Parathyroid adenoma (tissue), 2 donors: ENCODE results near the gene NAPA.
"Not testable (repeated sequence)": the region's sequence is repeated elsewhere in the genome, so short reads cannot be mapped to it uniquely, and the experiment has no call there.

ENCODE experiments used
- H2AFZ ChIP-seq: fragments of 300-600 bp; sonication (generic); one replicate; pipeline ENCODE4 v1.7.0; 2017; ENCODE audit warnings: antibody characterized with exemption, mild to moderate bottlenecking
- H3K27ac ChIP-seq: fragments of 300-600 bp; sonication (generic); one replicate; pipeline ENCODE4 v1.7.0; 2017
- H3K27me3 ChIP-seq: fragments of 300-600 bp; sonication (generic); one replicate; pipeline ENCODE4 v1.7.0; 2017; ENCODE audit warnings: low read length; ENCODE audit not compliant: control insufficient read depth, insufficient read depth
- H3K36me3 ChIP-seq: fragments of 300-600 bp; sonication (generic); one replicate; pipeline ENCODE4 v1.7.0; 2017; ENCODE audit warnings: low read length; ENCODE audit not compliant: control insufficient read depth, insufficient read depth
- H3K4me1 ChIP-seq: fragments of 300-600 bp; sonication (generic); one replicate; pipeline ENCODE4 v1.7.0; 2017; ENCODE audit warnings: control low read depth
- H3K4me2 ChIP-seq: fragments of 300-600 bp; sonication (generic); one replicate; pipeline ENCODE4 v1.7.0; 2017; ENCODE audit warnings: low read length
- H3K4me3 ChIP-seq: fragments of 300-600 bp; sonication (generic); one replicate; pipeline ENCODE4 v1.7.0; 2017; ENCODE audit warnings: low read depth, low read length
- H3K79me2 ChIP-seq: fragments of 300-600 bp; sonication (generic); one replicate; pipeline ENCODE4 v1.7.0; 2017; ENCODE audit warnings: control low read depth
- H3K9ac ChIP-seq: fragments of 300-600 bp; sonication (generic); one replicate; pipeline ENCODE4 v1.7.0; 2017; ENCODE audit warnings: mild to moderate bottlenecking
- H3K9me3 ChIP-seq: fragments of 300-600 bp; sonication (generic); one replicate; pipeline ENCODE4 v1.7.0; 2017; ENCODE audit warnings: low read length; ENCODE audit not compliant: control insufficient read depth
- CTCF ChIP-seq: fragments of 300-600 bp; sonication (generic); IDR thresholded peaks from one replicate; pipeline ENCODE4 v1.7.0; 2017; ENCODE audit warnings: antibody characterized with exemption, mild to moderate bottlenecking
- donor health status: primary hyperparathyroidism.

Gene NAPA

GRCh38 chr19:47487551-47488515 lies 27.0 kb downstream of the NAPA start:
- no peaks in the 10 kb centered on the region for H3K27me3 ChIP-seq
- H3K27ac ChIP-seq, result no peak overlapping the region
- no peak for TF ChIP-seq CTCF

DNA sequence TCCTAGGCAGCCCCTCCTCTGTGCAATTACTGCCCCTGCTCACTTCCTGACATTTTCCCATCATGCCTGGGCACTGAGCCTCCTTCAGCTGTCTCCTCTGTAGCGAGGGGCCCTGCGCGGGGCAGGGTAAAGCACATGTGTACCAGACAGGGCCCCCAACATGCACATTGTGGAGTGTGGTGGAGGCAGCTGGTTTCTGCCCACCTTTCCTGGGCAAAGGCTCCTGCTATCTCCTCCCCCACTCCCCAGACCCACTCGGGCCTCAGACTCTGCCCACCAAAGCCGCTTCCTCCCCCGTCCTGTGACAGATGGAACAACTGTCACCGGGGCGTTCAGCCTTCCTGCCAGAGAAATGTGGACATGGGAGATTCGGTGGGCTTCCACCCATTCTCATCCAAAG lies 28.0 kb downstream of the NAPA start:
- H3K27ac ChIP-seq, result no peak overlapping the region
- no peaks in the 10 kb centered on the region for H3K36me3 ChIP-seq
- no peak overlapping the region for H3K9ac ChIP-seq
- no peak overlapping the region for H2AFZ ChIP-seq
- no peaks in the 10 kb centered on the region for H3K79me2 ChIP-seq
- no peak overlapping the region for H3K4me2 ChIP-seq
- no peaks in the 10 kb centered on the region for H3K9me3 ChIP-seq
- H3K4me3 ChIP-seq, result no peak overlapping the region
- no peaks in the 10 kb centered on the region for H3K27me3 ChIP-seq
- H3K4me1 ChIP-seq, result peaks cover 10% of the 10 kb centered on the region
- no peak for TF ChIP-seq CTCF

More at GRCh38 chr19:47487551-47488515, 27.0 kb downstream of the NAPA start:
- Histone ChIP-seq H3K4me2 (no peak overlapping the region), H3K9me3 (no peaks in the 10 kb centered on the region), H2AFZ (no peak overlapping the region), H3K79me2 (no peaks in the 10 kb centered on the region), H3K4me3 (no peak overlapping the region), H3K9ac (no peak overlapping the region), H3K36me3 (no peaks in the 10 kb centered on the region), H3K4me1 (peaks cover 10% of the 10 kb centered on the region)

DNA sequence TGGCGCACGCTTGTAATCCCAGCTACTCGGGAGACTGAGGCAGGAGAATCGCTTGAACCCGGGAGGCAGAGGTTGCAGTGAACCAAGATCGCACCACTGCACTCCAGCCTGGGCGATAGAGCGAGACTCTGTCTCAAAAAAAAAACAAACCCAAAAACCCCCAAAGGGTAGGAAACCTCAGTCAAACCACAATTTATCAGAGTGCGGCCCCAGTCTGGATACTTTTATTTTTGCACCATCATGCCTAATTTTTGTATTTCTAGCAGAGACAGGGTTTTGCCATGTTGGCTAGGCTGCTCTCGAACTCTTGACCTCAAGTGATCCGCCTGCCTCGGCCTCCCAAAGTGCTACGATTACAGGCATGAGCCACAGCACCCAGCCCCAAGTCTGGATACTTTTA lies 28.6 kb downstream of the NAPA start:
- H2AFZ ChIP-seq, H3K36me3 ChIP-seq: not testable (repeated sequence)

DNA sequence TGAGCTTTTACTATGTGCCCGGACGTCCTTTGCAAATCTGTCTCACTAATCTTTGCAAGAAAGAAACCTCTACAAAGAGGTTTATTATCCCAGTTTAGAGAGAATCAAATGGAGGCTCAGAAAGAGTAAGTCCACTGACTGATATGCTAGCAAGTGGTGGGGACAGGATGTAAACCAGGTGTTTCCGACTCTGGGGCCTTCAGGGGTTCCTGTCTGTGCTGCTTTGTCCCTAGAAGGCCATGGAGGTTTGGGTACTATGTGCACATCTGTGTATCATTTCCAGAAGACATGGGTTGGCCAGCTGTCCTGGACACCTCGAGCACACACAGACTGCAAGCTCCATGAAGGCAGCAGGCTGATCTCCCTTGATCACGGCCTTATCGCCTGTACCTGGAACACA lies 29.7 kb downstream of the NAPA start:
- Histone ChIP-seq H3K4me1 (peaks cover 3% of the 10 kb centered on the region), H3K9me3 (no peaks in the 10 kb centered on the region), H3K79me2 (no peaks in the 10 kb centered on the region), H3K4me2 (peak overlapping the region; percentile 88), H3K9ac (no peak overlapping the region), H3K27me3 (no peaks in the 10 kb centered on the region), H2AFZ (no peak overlapping the region), H3K4me3 (peak overlapping the region; percentile 89), H3K27ac (no peak overlapping the region), H3K36me3 (no peaks in the 10 kb centered on the region)
- TF ChIP-seq CTCF, result no peak

More for the DNA sequence above, 28.6 kb downstream of the NAPA start:
- H3K4me3 ChIP-seq, H3K79me2 ChIP-seq, H3K27me3 ChIP-seq, H3K9ac ChIP-seq, H3K4me2 ChIP-seq, H3K27ac ChIP-seq, H3K4me1 ChIP-seq, H3K9me3 ChIP-seq: not testable (repeated sequence)

DNA sequence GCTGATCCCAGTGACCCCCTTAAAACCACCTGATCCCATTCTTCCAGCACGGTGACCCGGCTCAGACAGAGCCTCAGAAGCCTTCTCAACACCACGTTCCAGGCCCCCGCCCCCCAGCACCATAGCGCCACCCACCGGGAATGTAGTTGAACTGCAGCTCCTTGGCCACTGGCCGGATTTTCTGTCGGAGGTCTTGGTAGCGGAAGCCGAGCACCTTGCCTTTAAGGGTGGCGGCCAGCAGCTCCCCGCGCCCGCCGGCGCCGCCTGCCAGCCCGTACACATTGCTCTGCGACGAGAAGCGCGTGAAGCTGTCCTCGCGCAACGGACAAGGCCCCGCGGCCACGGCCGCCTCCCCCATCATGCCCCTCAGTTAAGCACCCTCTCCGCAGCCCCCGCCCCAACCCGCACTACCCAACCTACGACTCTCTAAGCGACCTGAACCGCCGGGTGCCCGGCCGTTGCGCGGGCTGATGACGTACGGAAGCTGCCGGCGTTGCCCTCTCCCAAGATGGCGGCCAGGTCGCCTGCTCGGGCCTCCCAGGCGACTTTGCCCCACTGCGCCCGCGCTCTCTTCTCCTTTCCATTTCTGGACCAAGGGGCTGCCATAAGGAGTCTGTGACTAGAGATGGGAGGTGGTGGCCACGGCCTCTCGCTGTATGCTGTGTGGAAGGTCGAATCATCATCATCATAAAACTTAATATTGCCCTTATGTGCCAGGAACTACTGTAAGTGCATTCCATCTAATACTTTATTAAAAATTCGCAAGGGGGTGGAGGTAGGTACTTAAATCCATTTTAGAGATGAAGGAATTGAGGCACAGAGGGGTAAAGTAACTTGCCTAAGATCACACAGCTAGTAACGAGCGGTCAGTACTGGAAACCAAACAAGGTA lies 30.8 kb downstream of the NAPA start, which contains the start of gene KPTN:
TSS of gene KPTN (minus strand) at position 420 of the 891 bp plus-strand sequence. CDS start at position 361, 59 bp downstream.
- Histone ChIP-seq H3K27ac (peak within 1 kb of the TSS; percentile 87), H3K27me3 (no peaks in the 10 kb centered on the region), H3K4me3 (peak within 1 kb of the TSS; percentile 89), H3K4me2 (peak within 1 kb of the TSS; percentile 88), H3K4me1 (peaks cover 3% of the 10 kb centered on the region), H3K36me3 (no peaks in the 10 kb centered on the region), H3K9ac (peak within 1 kb of the TSS; percentile 1), H3K79me2 (no peaks in the 10 kb centered on the region), H2AFZ (peak within 1 kb of the TSS; percentile 80), H3K9me3 (no peaks in the 10 kb centered on the region)
- TF ChIP-seq CTCF, result peak; percentile 93
